IMR-90 (cell line): ENCODE measurements around the gene SLC27A2.

Experiments
- CEBPB ChIP-seq: IDR thresholded peaks from 2 replicates; pipeline ENCODE4 v1.6.1; 2012; ENCODE audit warnings: low read depth, low read length, improper control_type of control experiment
- CHD1 ChIP-seq: IDR thresholded peaks from 2 replicates; pipeline ENCODE4 v1.6.1; 2012; ENCODE audit warnings: low read depth, low read length, improper control_type of control experiment
- CTCF ChIP-seq: conservative IDR thresholded peaks from 2 replicates; pipeline ENCODE4 v1.5.1; 2012; ENCODE audit warnings: mild to moderate bottlenecking, low read depth, low read length, improper control_type of control experiment
- FOS ChIP-seq: fragments of 150-350 bp; IDR thresholded peaks from 2 replicates; pipeline ENCODE4 v1.6.1; 2016; ENCODE audit warnings: low read depth, low read length
- MAZ ChIP-seq: IDR thresholded peaks from 2 replicates; pipeline ENCODE4 v1.6.1; 2012; ENCODE audit warnings: low read depth, mild to moderate bottlenecking, low read length, improper control_type of control experiment, moderate library complexity, borderline replicate concordance
- MXI1 ChIP-seq: IDR thresholded peaks from 2 replicates; pipeline ENCODE4 v1.6.1; 2012; ENCODE audit warnings: low read depth, mild to moderate bottlenecking, low read length, moderate library complexity, borderline replicate concordance
- POLR2A ChIP-seq: IDR thresholded peaks from 2 replicates; pipeline ENCODE4 v1.6.1; 2012; ENCODE audit warnings: mild to moderate bottlenecking, low read depth, low read length
- RAD21 ChIP-seq: IDR thresholded peaks from 2 replicates; pipeline ENCODE4 v1.6.1; 2012; ENCODE audit warnings: low read length, improper control_type of control experiment
- RCOR1 ChIP-seq: IDR thresholded peaks from 2 replicates; pipeline ENCODE4 v1.6.1; 2012; ENCODE audit warnings: mild to moderate bottlenecking, low read length, improper control_type of control experiment; ENCODE audit not compliant: insufficient replicate concordance
- RFX5 ChIP-seq: IDR thresholded peaks from 2 replicates; pipeline ENCODE4 v1.8.0; 2012; ENCODE audit warnings: low read depth, mild to moderate bottlenecking, low read length, moderate library complexity
- TF ChIP-seq, protein P1 (sequence below): fragments of 150-350 bp; IDR thresholded peaks from 2 replicates; pipeline ENCODE4 v1.6.1; 2017; ENCODE audit warnings: mild to moderate bottlenecking, antibody characterized with exemption, low read length, low read depth

DNA sequence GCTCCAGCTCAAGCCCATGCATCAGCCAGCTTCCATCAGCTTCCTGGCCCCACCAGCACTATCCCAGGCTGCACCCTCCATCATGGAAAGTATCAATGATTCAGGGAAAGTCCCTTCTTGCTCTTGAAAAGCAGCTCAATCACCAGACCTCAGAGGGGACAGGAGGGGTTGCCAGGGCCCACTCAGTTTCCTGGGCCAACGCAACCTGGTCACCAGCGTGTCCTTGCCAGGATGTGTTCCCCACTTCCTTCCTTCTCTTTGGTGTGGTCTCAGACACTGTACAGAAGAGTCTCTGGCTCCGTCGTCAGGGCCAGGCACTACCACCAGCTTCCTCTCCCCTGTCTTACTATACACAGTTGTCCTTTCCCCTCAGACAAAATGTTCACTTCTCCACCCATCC, 80.5 kb downstream of the SLC27A2 start:
- TF ChIP-seq CTCF, result no peak
- no peak for TF ChIP-seq POLR2A
- TF ChIP-seq MXI1, result no peak
- TF ChIP-seq RCOR1, result no peak
- no peak for TF ChIP-seq RAD21
- TF ChIP-seq CEBPB, result no peak
- TF ChIP-seq FOS, result no peak
- TF ChIP-seq CHD1, result no peak
- TF ChIP-seq, protein P1, sequence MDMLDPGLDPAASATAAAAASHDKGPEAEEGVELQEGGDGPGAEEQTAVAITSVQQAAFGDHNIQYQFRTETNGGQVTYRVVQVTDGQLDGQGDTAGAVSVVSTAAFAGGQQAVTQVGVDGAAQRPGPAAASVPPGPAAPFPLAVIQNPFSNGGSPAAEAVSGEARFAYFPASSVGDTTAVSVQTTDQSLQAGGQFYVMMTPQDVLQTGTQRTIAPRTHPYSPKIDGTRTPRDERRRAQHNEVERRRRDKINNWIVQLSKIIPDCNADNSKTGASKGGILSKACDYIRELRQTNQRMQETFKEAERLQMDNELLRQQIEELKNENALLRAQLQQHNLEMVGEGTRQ, result no peak
- no peak for TF ChIP-seq RFX5
- no peak for TF ChIP-seq MAZ
